ENCODE data around the gene ERFE.

Gene ERFE

GRCh38 chr2:238162251-238162845 lies 3.6 kb downstream of the ERFE start:
- no peak overlapping the region for H3K9ac ChIP-seq (ENCODE audit: low read length)

DNA sequence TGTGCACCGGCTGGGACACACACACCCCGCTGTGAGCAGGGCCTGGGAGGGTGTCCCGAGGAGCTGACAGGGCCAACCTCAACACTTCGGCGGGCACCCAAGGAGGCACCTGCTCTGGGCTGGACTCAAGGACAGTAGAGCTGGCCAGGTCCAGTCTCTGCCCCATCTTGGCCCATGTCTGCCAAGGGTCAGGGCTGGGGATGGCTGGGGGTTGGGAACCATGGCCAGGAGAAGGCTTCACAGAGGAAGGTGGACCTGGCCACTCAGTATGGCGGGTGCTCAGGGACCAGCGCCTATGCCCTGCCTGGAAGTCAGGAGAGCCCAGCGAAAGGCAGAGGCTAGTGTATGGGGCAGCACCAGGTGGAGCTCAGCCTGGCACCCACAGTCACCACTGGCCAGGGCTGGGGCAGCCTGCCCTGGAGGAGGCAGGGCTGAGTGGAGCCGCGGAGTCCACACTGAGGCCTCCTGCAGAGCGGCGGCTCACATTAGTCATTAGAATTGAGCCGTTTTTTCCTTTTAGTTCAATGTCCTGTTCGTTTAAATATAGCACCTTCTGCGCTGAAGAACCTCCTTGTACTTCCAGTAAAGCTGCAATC lies 4.2 kb downstream of the ERFE start:
- H4K20me1 ChIP-seq (ENCODE audit: insufficient read depth, low read length), result no peaks in the 10 kb centered on the region
- no peak overlapping the region for H3K4me3 ChIP-seq (ENCODE audit: low read depth, low read length, poor library complexity, severe bottlenecking)
- H3K36me3 ChIP-seq (ENCODE audit: insufficient read depth, low read length), result no peaks in the 10 kb centered on the region
- no peaks in the 10 kb centered on the region for H3K9me3 ChIP-seq (ENCODE audit: low read length)
- H3K4me1 ChIP-seq (ENCODE audit: insufficient read depth, low read length, severe bottlenecking), result peaks cover 21% of the 10 kb centered on the region
- no peak for TF ChIP-seq EZH2 (IDR thresholded peaks at IDR 0.05; ENCODE audit: borderline replicate concordance, low read length)
- TF ChIP-seq, protein P1, sequence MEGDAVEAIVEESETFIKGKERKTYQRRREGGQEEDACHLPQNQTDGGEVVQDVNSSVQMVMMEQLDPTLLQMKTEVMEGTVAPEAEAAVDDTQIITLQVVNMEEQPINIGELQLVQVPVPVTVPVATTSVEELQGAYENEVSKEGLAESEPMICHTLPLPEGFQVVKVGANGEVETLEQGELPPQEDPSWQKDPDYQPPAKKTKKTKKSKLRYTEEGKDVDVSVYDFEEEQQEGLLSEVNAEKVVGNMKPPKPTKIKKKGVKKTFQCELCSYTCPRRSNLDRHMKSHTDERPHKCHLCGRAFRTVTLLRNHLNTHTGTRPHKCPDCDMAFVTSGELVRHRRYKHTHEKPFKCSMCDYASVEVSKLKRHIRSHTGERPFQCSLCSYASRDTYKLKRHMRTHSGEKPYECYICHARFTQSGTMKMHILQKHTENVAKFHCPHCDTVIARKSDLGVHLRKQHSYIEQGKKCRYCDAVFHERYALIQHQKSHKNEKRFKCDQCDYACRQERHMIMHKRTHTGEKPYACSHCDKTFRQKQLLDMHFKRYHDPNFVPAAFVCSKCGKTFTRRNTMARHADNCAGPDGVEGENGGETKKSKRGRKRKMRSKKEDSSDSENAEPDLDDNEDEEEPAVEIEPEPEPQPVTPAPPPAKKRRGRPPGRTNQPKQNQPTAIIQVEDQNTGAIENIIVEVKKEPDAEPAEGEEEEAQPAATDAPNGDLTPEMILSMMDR (IDR thresholded peaks at IDR 0.05; ENCODE audit: low read length), result no peak
- no peaks in the 10 kb centered on the region for H3K27me3 ChIP-seq (ENCODE audit: insufficient read depth, low read length)
- H2AFZ ChIP-seq (ENCODE audit: low read length), result no peak overlapping the region
- H3K9me2 ChIP-seq (ENCODE audit: low read depth, low read length), result no peaks in the 10 kb centered on the region
- no peak overlapping the region for H3K9ac ChIP-seq (ENCODE audit: low read length)
- no peaks in the 10 kb centered on the region for H3F3A ChIP-seq (ENCODE audit: insufficient read depth, low read length)
- H3K4me2 ChIP-seq (ENCODE audit: low read length), result no peak overlapping the region
- no peak overlapping the region for H3K27ac ChIP-seq (ENCODE audit: low read depth, low read length, poor library complexity, severe bottlenecking)
- no peaks in the 10 kb centered on the region for H3K79me2 ChIP-seq (ENCODE audit: insufficient read depth, low read length)

More at GRCh38 chr2:238162251-238162845, 3.6 kb downstream of the ERFE start:
- H3K4me3 ChIP-seq (ENCODE audit: low read depth, low read length, poor library complexity, severe bottlenecking), result no peak overlapping the region
- no peaks in the 10 kb centered on the region for H3F3A ChIP-seq (ENCODE audit: insufficient read depth, low read length)
- H3K27ac ChIP-seq (ENCODE audit: low read depth, low read length, poor library complexity, severe bottlenecking), result no peak overlapping the region
- no peaks in the 10 kb centered on the region for H3K9me2 ChIP-seq (ENCODE audit: low read depth, low read length)
- H3K79me2 ChIP-seq (ENCODE audit: insufficient read depth, low read length), result no peaks in the 10 kb centered on the region
- H3K9me3 ChIP-seq (ENCODE audit: low read length), result no peaks in the 10 kb centered on the region
- peaks cover 21% of the 10 kb centered on the region for H3K4me1 ChIP-seq (ENCODE audit: insufficient read depth, low read length, severe bottlenecking)
- no peak overlapping the region for H2AFZ ChIP-seq (ENCODE audit: low read length)
- no peaks in the 10 kb centered on the region for H3K27me3 ChIP-seq (ENCODE audit: insufficient read depth, low read length)
- H3K36me3 ChIP-seq (ENCODE audit: insufficient read depth, low read length), result no peaks in the 10 kb centered on the region
- no peak for TF ChIP-seq EZH2 (IDR thresholded peaks at IDR 0.05; ENCODE audit: borderline replicate concordance, low read length)
- TF ChIP-seq, protein P1 (IDR thresholded peaks at IDR 0.05; ENCODE audit: low read length), result no peak
- no peak overlapping the region for H3K4me2 ChIP-seq (ENCODE audit: low read length)
- no peaks in the 10 kb centered on the region for H4K20me1 ChIP-seq (ENCODE audit: insufficient read depth, low read length)

DNA sequence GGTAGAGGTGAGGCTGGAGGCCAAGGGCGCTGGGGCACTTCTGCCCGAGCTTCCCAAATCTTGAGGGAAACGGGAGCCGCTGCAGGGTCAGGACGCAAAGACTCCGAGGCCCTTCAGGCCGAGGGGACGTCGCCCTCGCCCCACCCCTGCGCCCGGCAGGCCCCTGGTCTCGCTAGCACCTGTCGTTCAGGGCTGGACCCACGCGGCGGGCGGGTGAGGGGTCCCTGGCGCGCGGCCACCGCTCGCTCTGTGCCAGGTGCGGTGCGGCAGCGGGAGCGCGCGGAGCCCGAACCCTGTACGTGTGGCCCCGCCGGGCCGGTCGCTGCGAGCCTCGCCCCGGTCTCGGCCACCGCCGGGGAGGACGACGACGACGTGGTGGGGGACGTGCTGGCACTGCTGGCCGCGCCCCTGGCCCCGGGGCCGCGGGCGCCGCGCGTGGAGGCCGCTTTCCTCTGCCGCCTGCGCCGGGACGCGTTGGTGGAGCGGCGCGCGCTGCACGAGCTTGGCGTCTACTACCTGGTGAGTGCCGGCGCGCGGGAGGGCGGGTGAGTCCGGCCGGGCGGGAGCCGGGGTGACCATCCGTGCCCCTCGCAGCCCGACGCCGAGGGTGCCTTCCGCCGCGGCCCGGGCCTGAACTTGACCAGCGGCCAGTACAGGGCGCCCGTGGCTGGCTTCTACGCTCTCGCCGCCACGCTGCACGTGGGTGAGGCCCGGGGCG lies 4.9 kb downstream of the ERFE start:
- no peak overlapping the region for H3K4me3 ChIP-seq (ENCODE audit: low read depth, low read length, poor library complexity, severe bottlenecking)
- TF ChIP-seq EZH2 (IDR thresholded peaks at IDR 0.05; ENCODE audit: borderline replicate concordance, low read length), result no peak
- TF ChIP-seq, protein P1 (IDR thresholded peaks at IDR 0.05; ENCODE audit: low read length), result no peak

More for the DNA sequence above, 4.9 kb downstream of the ERFE start:
- Histone ChIP-seq H3K27me3 (ENCODE audit: insufficient read depth, low read length) (no peaks in the 10 kb centered on the region), H3K9me3 (ENCODE audit: low read length) (no peaks in the 10 kb centered on the region), H3K4me1 (ENCODE audit: insufficient read depth, low read length, severe bottlenecking) (peaks cover 21% of the 10 kb centered on the region), H2AFZ (ENCODE audit: low read length) (no peak overlapping the region), H3F3A (ENCODE audit: insufficient read depth, low read length) (no peaks in the 10 kb centered on the region), H3K79me2 (ENCODE audit: insufficient read depth, low read length) (no peaks in the 10 kb centered on the region), H3K27ac (ENCODE audit: low read depth, low read length, poor library complexity, severe bottlenecking) (no peak overlapping the region), H3K9me2 (ENCODE audit: low read depth, low read length) (no peaks in the 10 kb centered on the region), H3K9ac (ENCODE audit: low read length) (no peak overlapping the region), H4K20me1 (ENCODE audit: insufficient read depth, low read length) (no peaks in the 10 kb centered on the region), H3K36me3 (ENCODE audit: insufficient read depth, low read length) (peaks cover under 1% of the 10 kb centered on the region; the same call in 1 of the 2 replicates), H3K4me2 (ENCODE audit: low read length) (no peak overlapping the region)
